GM21447 (cell line): ENCODE measurements around the gene FEZF2.
A peak's percentile ranks its signal among the peaks of the same experiment; 100 is the strongest.

Source experiments
- ATAC-seq: cut with Tn5 transposase; IDR thresholded peaks from one replicate; pipeline ENCODE4 v1.9.1; 2021; ENCODE audit not compliant: unreplicated experiment

FEZF2 gene

DNA sequence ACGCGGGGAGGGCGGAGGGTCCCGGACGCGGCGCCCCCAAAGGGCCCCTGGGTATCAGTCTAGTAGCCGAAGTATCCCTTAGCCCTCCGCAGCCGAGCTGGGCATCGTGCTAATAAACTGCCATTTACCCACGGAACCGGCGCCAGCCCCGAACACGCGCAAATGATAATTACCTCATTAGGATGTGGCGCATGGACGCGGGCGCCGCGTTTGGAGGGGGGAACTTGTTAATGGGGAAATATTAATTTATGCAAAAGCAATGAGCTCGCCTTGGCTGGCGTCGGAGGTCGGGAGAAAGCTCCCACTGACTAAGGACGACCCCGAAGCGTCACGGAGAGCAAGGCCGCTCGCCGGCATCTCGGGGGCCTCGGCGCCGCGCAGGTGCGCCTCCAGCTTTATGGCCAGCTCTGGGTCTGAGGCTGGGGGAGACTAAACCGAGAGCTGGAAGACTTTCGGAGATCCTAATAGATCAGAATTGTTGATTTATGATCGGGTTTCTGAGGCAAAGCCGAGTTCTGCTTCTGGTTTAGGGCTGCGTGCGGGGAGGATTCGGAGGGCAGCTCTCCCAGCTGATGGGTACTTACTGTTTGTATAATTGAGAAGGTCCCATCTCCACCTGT, 474 bp upstream of the FEZF2 start:
- no peak for ATAC-seq

DNA sequence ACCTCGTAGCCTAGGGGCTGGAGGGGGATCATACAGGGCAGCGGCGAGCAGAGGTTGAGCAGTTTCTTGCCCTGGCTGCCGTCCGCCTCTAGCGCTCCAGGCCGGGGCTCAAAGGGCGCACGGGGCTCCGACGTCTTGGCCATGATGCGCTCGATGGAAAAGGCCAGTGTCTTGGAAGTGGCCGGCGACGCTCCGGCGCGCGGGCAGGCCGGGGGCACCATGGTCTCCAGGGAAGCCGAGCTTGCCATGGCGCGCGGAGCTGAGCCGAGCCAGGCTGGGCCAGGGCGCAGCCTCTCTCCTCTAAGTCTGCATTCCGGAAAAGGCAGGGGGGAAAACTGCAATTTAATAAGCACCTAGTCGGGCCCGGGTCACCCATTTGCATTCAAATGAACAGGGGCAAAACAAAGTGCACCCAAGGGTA, 719 bp downstream of the FEZF2 start:
- ATAC-seq = no peak

DNA sequence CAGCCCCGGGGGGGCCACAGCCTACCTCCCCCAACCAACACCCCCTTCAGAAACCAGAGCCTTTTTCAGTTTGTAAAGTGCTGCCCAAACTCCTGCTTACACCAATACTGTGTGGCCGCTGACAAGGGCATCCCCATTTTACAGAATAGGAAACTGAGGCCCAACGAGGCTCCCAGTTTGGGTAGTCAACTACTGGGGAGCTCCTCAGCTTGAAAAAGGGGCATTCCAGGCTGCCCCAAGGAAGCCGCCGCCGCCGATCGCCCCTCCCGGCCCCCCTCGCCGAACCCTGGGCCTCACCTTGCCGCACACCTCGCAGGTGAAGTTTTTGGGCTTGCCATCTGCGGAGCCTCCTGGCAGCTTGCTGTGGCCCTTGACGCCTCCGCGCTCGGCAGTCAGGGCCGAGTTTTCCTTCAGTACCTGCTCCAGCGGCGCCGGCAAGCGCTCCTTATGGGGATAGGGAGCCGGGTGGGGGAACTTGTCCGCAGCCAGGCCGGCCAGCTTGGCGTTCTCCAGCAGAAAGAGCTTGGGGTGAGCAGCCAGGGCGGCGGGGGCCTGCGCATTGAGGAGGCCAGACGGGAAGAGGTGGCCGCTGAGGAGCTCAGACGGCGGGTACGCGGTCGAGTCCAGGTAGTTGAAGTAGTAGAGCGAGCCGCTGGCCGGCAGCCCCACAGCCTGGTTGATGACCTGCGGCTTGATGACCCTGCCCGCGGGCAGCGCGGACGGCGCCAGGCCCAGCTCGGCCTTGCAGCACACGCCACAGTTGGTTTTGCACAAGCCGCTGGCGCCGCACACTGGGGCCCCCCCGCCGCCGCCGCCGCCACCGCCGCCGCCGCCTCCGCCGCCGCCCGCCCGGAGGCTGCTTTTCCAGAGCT, 1.4 kb downstream of the FEZF2 start:
- ATAC-seq = no peak

DNA sequence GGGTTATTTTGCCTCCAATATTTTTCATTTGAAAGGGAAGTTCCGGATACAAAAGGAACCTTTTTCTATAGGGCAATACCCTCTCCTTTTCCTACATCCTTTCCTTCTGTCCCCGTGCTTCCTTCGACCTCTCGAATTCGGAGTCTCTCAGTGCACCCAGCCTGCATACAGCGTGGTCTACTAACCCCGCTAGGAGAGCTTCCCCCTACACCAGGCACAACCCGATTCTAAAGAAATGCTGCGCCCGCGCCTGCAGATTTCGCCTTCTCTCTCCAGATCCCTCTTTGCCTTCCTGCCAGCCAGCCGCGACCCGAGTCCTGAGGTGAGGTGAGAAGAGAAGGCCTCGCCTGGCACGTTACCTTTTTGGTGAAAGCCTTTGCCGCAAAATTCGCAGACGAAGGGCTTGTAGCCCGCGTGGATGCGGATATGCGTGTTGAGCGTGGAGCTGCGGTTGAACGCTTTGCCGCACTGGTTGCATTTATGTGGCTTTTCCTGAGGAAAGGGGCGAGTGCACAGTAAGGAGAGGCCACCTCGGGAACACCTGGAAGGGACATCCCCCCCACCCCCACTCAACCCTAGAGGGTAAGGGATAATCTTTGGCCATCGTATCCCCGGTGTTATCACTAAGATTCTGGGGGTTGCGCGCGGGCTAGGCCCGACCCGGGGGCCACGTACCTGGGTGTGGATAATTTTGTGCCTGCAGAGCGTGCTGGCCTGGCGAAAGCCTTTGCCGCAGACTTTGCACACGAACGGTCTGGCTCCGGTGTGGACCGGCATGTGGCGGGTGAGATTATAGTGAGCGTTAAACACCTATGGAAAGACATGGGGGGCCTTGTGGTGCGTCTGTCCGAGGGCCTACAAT, 2.3 kb downstream of the FEZF2 start:
- no peak for ATAC-seq

DNA sequence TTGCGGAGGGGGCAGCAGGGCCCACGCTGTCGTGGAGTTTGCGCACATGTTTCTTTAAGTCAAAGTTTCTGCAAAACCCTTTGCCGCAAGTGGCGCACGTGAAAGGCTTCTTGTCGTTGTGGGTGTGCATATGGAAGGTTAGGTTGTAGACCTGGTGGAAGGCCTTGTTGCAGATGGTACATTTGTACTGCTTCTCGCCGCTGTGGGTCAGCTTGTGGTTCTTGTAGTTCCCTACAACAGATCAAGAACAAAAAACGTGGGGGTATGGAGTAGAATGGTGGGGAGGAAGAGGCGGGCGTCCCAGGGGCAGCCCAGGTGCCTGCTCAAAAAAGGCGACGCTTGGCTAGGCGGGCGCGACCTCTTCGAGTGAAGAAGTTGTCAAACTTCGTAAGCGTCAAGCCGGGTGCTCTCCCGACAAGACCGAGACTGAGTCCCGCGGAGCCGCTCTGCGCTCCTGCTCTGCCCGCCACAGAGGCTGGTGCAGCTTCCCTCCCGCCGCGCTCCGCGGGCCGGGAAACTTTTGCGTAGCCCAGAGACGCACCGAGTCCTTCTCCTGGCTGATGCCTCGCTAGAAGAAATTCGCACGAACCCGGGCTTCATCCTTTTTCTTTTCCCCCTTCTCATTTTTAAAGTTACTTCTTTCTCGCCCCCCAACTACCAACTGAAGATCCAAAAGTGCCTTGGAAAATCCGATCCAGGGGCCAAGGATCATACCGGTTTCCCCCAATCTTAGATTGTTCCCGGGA, 3.1 kb downstream of the FEZF2 start:
- no peak for ATAC-seq

DNA sequence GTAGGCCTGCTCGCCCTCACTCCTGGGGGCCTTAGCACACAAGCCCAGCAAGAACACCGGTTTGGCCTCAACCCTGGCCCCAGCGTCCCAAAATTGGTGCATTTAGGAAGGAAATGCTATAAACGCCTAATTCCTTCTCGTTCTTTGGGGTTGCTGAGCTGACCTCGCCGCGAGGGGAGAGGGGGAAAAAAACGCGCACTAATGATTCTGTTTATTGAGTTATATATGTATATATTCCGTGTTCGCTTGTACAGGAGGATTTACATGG, 3.9 kb downstream of the FEZF2 start:
- no peak for ATAC-seq

DNA sequence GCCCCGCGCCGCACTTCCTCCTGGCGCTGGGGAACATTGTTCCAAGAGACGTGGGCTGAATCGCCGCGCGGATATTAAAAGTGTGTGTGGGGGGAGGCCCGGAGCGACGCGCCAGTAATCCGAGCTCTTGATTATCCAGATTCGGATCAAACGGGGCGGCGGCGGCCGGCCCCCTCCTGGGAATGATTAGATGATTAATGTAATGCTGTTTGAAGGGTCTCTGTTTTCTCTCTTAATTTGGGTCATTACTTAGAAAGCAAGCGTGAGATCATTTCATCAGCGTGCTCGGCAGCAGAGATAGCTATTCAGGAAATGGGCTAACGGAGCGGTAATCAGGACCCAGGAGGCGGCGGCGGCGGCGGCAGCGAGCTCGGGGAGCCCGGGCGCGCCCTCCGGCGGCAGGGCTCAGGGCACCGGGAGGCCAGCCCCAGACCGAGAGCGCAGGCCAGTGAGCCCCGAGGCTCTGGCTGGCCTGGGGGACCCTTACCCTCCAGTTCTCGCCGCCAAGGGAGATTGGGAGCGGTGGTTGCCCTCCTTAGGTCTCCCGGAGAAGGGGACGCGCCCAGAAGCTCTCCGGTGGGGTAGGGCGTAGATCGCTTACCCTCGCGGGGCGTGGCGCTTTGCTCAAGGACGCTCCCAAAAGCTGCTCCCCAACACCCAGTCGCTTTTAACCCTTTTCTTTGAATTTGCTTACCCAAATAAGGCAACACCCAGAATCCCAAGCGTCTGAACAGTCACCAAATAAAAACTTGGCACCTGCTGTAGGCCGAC, 4.5 kb downstream of the FEZF2 start:
- ATAC-seq = no peak

DNA sequence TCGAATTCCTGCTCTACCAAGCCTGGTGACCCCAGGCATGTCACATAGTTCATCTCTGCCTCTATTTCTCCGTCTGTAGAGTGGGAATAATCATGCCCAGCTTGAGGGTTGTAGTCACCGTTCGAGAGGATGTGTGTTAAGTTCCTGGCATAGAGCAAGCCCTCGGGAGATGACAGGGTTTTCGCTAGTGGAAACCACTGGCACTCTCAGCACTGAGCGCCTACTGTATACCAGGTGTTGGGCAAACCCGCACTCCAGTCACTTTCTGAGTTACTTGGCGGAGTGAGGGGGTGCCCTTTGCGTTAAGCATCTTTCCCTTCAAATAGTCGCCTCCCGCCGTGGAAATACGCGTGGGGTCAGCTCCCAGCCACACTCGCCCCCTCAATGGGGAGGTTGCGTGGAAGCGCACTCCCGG, 5.1 kb downstream of the FEZF2 start:
- no peak for ATAC-seq

DNA sequence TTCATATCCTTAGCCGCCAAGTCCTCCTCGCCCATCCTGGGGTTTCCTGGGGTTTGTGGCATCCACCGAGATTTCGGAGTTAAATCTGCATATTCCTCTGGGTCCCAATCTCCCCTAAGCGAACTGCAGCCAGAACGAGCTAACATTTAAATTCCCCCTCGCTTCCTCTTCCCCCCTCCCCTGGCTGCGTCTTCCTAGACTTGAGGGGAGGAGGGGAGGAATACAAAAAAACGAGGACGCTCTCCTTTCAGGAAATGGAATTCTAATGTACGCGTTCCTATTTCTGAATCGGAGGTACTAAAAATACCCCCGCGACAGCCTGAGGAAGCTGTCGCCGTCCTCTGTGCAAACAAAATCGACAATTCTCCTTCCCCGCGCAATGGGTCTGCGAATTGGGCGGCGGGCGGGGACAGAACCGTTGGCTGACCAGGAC, 5.6 kb downstream of the FEZF2 start:
- no peak for ATAC-seq

DNA sequence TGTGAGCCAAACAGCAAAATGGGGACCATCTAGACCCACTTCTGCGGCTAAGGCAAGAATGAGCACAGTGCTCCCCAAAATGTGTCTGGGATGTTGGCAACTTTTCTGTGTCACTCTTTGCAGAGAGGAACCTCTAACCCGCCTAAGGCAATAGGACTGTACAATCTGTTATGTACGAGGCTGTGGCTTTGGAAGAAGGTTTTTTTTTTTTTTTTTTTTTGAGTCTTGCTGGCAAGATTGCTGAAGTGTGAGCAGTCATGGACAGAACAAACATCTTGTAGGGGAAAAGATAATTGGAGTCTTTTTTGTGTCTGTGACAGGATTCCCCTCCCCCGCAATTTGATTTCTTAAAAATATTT, 7.2 kb downstream of the FEZF2 start:
- ATAC-seq = no peak

DNA sequence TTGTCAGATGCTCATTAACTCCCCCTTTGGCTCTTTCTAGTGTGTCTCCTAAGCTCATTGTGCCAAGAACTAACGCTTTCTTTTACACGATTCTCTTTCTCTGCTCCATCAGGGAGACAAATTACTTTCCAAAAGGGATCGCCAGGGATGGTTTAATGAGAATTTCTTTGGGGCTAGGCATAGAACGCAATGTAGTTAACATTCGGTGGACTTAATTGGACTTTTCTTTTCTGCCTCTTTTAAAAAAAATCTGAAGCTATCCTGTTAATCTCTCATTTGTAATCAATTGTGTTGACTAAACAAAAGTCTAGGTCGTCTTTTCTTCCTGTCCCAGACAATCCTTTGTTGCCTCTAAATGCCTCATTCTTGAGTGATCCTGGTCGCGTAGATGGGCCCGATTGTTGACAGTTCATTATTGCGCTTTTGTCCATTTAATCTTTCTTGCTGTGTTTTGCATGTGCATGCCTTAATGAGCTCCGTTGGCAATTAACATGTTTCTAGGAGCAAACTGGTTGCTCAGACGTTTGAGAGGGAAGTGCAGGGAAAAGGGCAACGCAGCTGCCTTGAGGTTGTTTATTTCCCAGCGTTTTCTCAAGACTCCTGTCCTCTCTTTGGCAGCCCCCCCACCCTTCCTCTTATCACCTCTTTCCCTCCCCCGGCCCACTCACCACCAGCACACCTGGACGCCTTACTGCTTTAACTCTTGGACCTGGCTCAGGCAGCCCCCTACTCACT, 7.8 kb downstream of the FEZF2 start:
- no peak for ATAC-seq

DNA sequence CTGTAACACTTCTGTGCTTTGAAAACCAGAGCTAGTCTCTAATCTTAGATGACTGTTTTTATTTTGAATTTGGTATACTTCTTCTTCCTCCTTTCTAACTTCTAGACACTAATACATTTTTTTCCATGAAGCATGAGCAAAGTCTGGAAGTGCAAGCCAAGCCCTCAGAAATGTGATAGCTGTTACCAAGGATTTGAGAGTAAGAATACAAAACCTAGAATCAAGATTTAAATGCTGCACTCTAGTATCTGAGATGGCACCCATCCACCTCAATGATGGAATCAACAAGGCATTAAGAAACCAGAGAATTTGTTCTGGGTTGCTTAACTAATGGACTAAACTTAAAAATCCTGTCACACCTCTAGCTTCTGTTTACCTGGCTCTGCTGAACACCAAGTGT, 9.2 kb downstream of the FEZF2 start:
- ATAC-seq = no peak

DNA sequence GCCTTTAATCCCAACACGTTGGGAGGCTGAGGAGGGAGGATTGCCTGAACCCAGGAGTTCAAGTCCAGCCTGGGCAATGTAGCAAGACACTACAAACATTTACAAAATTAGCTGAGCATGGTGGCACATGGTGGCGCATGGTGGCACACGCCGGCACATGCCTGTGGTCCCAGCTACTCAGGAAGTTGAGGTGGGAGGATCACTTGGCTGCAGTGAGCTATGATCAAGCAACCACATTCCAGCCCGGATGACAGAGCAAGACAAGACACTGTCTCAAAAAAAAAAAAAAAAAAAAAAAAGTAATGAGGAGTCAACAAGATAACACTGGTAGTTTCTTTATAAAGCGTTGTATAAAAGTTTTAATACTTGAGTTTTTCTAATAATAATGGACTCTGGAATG, 10.1 kb downstream of the FEZF2 start:
- no peak for ATAC-seq

DNA sequence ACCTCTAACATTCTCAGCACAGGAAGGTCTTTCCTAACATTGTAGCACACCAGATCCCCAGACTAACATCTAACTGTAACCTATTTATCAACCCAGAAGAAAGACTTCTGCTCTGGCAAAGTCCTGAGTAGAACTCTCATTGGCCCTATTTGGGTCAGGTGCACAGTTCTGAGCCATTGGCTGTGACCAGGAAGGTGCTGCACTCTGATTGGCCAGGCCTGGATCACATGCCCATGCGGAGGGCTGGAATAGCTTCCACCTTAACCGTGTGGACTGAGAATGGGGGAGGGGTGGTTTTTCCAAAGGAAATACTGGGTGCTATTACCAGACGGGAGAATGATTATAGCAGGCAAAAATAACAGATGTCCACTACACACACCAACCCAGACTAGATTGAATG, 11.5 kb downstream of the FEZF2 start:
- ATAC-seq = peak; percentile 6

DNA sequence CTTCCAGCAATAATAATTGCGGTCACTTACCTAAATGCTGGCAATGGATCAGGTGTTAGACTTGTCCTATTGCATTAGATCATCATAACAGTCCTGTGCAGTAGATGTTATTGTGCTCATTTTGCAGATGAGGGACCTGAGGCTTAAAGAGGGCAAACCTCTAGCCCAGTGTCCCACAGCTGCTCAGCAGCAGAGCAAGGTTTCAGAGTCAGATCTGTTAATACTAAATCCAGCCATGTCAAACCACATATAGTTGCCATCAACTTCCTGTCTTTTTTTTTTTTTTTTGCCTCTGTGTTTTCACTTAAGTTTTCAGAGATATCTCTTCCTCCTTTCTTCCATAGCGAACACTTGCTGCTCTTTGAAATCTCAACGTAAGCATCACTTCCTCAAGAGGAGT, 12.1 kb downstream of the FEZF2 start:
- ATAC-seq = peak; percentile 92

DNA sequence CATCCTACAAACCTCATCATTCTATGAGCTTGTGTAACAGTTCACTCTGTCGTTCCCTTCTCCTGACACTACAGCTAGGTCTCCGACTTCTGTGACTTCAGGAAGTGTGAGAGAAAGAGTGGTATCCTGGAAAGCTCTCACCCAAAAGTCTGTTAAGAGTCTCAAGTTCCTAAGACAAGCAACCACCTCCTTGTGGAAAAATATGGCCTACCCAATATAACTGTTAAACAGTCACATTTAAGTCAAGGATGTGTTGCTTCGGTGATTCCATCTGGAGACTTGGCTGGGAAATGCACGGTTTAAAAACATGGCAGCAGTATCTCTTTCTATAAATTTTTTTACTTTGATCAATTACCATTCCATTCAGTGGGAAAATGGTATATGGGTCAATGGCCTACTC, 13.8 kb downstream of the FEZF2 start:
- no peak for ATAC-seq

DNA sequence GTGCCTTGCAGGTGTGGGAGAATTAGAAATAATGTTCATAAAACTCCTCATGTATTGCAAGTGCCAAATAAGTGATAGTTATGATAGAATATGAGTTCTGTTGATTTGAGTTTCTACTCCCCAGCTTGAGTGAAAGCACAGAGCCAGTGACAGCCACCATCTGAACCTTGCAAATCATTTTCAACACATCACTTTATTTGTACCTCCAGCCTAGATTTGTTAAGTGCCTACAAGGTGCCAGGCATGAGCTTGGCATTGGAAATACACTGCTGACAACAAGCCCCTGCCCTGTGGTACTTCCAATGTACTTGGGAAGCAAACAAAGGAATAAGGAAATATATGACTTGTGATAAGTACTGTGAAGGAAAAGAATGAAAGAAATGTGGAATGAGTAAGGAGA, 17.0 kb downstream of the FEZF2 start:
- ATAC-seq = no peak

DNA sequence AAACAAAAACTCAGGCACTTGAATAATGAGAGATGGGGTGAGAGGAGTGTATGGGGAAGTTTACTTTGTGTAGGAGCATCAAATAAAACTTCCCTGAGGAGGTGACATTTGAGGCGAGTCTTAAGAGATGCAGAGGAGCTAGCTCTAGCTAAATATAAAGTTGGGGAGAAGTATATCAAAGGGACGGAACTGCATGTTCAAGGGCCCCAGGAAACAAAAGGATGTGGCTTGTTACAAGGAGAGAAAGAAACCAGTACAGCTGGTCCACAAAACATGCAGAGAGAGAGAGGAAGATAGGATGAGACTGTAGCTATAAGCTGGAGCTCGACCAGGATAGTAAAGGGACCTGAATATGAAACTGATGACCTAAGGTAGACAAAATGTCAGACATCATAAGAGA, 17.6 kb downstream of the FEZF2 start:
- no peak for ATAC-seq

DNA sequence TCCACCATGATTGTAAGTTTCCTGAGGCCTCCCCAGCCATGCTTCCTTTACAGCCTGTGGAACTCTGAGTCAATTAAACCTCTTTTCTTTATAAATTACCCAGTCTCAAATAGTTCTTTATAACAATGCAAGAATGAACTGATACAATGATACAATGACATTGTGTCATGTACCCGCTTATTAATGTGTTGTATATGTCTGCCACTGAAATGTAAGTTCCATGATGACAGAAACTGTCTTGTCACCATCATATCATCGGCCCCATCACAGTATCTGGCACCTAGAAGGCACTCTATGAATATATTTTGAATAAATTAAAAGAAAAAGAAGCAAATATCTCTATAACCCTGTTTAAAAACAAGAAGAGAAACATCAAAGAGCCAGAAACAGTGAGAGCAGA, 29.6 kb downstream of the FEZF2 start:
- ATAC-seq = no peak

DNA sequence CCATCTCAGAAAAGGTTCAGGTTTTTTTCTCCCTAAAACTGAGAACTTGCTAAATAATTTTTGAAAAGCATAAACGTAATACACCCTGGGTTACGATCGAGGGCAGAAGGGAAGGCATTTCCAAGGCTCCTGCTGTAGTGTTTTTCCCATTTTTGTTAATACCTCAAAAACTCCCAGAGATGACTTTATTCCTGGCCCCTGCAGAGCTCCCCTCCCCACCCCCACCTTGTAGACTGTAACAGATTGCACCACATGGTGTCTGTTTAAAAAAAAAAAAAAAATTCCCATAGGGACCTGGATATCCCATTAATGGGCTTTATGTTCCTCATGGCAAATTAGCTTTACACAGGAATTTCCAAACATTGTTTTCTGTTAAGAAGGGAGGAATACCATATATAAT, 38.2 kb downstream of the FEZF2 start:
- ATAC-seq = no peak
